PC-3 (cell line): ENCODE results near the gene B3GAT1. TPM values are rescaled to one million over a fixed set of nuclear protein-coding genes. Genes with fewer than 3 reads are reported as not detected.

Experiments
- ATAC-seq: fragments of 200-7000 bp; cut with Tn5 transposase; 2 replicates; pipeline ENCODE4 v1.9.1; 2020; ENCODE audit warnings: mild to moderate bottlenecking, moderate library complexity
- BruUV-seq: library from RNA; stranded (reverse); fragments of 400-500 nt; replicated peaks from 2 replicates; lab custom pipeline; 2021; lab: Mats Ljungman, UMichigan
- CTCF ChIA-PET: fragments of 300-600 bp; sonication (Branson Sonifier 250); formaldehyde crosslinking; loops from one replicate; lab custom pipeline; 2022; ENCODE audit warnings: antibody characterized with exemption; lab: Charles Lee
- POLR2A ChIA-PET: fragments of 300-600 bp; sonication (Branson Sonifier 250); formaldehyde crosslinking; loops from one replicate; lab custom pipeline; 2022; ENCODE audit warnings: antibody characterized with exemption; ENCODE audit not compliant: unreplicated experiment; lab: Charles Lee
- DNase-seq: peaks from one replicate; pipeline ENCODE4 v3.0.0-alpha.2; 2015
- H2AFZ ChIP-seq: fragments of 300-600 bp; sonication (generic); 2 replicates; pipeline ENCODE4 v1.6.0; 2016; ENCODE audit warnings: antibody characterized with exemption, low read length
- H3F3A ChIP-seq: fragments of 300-600 bp; sonication (generic); one replicate; pipeline ENCODE4 v1.6.0; 2017; ENCODE audit warnings: antibody characterized with exemption, low read length, control low read depth, mild to moderate bottlenecking; ENCODE audit not compliant: unreplicated experiment
- H3K27ac ChIP-seq: fragments of 300-600 bp; sonication (generic); 2 replicates; pipeline ENCODE4 v1.5.1; 2016; ENCODE audit warnings: mild to moderate bottlenecking, low read length
- H3K27me3 ChIP-seq: fragments of 300-600 bp; sonication (generic); 2 replicates; pipeline ENCODE4 v1.6.1; 2016; ENCODE audit warnings: low read length, mixed read lengths
- H3K36me3 ChIP-seq: fragments of 300-600 bp; sonication (generic); 2 replicates; pipeline ENCODE4 v1.6.1; 2016; ENCODE audit warnings: low read depth, mixed run types, low read length, mixed read lengths
- H3K4me1 ChIP-seq: fragments of 300-600 bp; sonication (generic); 2 replicates; pipeline ENCODE4 v1.5.1; 2016; ENCODE audit warnings: low read length; ENCODE audit not compliant: insufficient read depth
- H3K4me2 ChIP-seq: fragments of 300-600 bp; sonication (generic); 2 replicates; pipeline ENCODE4 v1.6.0; 2016; ENCODE audit warnings: low read length
- H3K4me3 ChIP-seq: fragments of 300-600 bp; sonication (generic); 2 replicates; pipeline ENCODE4 v1.5.1; 2016; ENCODE audit warnings: mild to moderate bottlenecking, low read length, mixed read lengths
- H3K79me2 ChIP-seq: fragments of 300-600 bp; sonication (generic); 2 replicates; pipeline ENCODE4 v1.6.1; 2017; ENCODE audit warnings: low read length, mixed read lengths
- H3K9ac ChIP-seq: fragments of 300-600 bp; sonication (generic); 2 replicates; pipeline ENCODE4 v1.6.0; 2016; ENCODE audit warnings: mild to moderate bottlenecking, low read length
- H3K9me2 ChIP-seq: fragments of 300-600 bp; sonication (generic); replicated peaks from 2 replicates; pipeline ENCODE4 v1.6.1; 2016; ENCODE audit warnings: mixed run types, low read length, mixed read lengths
- H3K9me3 ChIP-seq: fragments of 300-600 bp; sonication (generic); 2 replicates; pipeline ENCODE4 v1.6.1; 2016; ENCODE audit warnings: low read length, mixed read lengths
- H4K20me1 ChIP-seq: fragments of 300-600 bp; sonication (generic); 2 replicates; pipeline ENCODE4 v1.6.1; 2016; ENCODE audit warnings: low read length, mixed read lengths
- EZH2 ChIP-seq: fragments of 300-600 bp; sonication (generic); IDR thresholded peaks from one replicate; pipeline ENCODE4 v1.6.1; 2017; ENCODE audit warnings: antibody characterized with exemption, mild to moderate bottlenecking, low read length; ENCODE audit not compliant: unreplicated experiment
- EZH2phosphoT487 ChIP-seq: fragments of 300-600 bp; sonication (generic); IDR thresholded peaks from 2 replicates; pipeline ENCODE4 v1.6.1; 2018; ENCODE audit warnings: mild to moderate bottlenecking, antibody characterized with exemption, low read length, borderline replicate concordance
- intact Hi-C: fragments of 100-400 bp; cut with micrococcal nuclease; formaldehyde crosslinking; loops from 2 replicates; pipeline ENCODE4 v1.9.0; 2023
- total RNA-seq: library from RNA; depleted of rRNA; stranded (reverse); fragments of >200 nt; gene quantifications from 2 replicates; pipeline ENCODE4 v1.2.3, GENCODE V29; 2014
- TF ChIP-seq, protein P1 (sequence below): fragments of 300-600 bp; sonication (generic); conservative IDR thresholded peaks from 2 replicates; pipeline ENCODE4 v1.5.1; 2017; ENCODE audit warnings: antibody characterized with exemption, low read depth, mild to moderate bottlenecking, low read length

Gene B3GAT1
- total RNA-seq, 1 experiment from 2014 or later: not detected

DNA sequence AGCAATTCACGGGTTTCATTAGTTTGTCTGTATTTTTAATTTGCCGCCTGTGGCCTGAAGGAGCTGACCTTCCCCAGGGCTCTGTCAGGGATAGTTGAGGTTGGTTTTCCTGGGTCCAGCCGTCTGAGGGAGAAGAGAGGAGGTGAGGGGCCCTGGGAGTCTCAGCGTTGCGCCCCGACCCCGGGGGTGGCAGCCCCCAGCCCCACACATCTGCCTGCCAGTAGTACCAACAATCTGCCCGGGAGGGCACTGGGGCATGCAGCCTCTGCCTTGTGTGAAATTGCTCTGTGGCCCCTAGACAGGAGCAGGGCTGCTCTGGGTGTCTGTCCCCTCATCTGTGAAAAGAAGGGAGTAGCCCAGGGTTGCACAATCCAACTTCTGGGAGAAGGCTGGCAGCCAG is 6.6 kb downstream of the B3GAT1 start:
- H3K27ac ChIP-seq: no peak overlapping the region
- no peaks in the 10 kb centered on the region for H3K9me2 ChIP-seq
- H4K20me1 ChIP-seq: no peaks in the 10 kb centered on the region
- ATAC-seq (no peak), DNase-seq (no peak)
- 0 out of 2 replicates have a peak, but pooled peaks cover under 1% of the 10 kb centered on the region for H3K9me3 ChIP-seq
- CTCF ChIA-PET: no interaction called here
- POLR2A ChIA-PET: no interaction called here
- no peak overlapping the region for H3K4me2 ChIP-seq
- H3K9ac ChIP-seq: no peak overlapping the region
- no TSS peak for BruUV-seq
- H3K4me3 ChIP-seq: no peak overlapping the region
- H3K27me3 ChIP-seq: peaks cover 43% of the 10 kb centered on the region
- H3F3A ChIP-seq: no peaks in the 10 kb centered on the region
- H2AFZ ChIP-seq: no peak overlapping the region
- H3K36me3 ChIP-seq: no peaks in the 10 kb centered on the region
- TF ChIP-seq EZH2phosphoT487 (no peak), EZH2 (no peak)
- TF ChIP-seq, protein P1, sequence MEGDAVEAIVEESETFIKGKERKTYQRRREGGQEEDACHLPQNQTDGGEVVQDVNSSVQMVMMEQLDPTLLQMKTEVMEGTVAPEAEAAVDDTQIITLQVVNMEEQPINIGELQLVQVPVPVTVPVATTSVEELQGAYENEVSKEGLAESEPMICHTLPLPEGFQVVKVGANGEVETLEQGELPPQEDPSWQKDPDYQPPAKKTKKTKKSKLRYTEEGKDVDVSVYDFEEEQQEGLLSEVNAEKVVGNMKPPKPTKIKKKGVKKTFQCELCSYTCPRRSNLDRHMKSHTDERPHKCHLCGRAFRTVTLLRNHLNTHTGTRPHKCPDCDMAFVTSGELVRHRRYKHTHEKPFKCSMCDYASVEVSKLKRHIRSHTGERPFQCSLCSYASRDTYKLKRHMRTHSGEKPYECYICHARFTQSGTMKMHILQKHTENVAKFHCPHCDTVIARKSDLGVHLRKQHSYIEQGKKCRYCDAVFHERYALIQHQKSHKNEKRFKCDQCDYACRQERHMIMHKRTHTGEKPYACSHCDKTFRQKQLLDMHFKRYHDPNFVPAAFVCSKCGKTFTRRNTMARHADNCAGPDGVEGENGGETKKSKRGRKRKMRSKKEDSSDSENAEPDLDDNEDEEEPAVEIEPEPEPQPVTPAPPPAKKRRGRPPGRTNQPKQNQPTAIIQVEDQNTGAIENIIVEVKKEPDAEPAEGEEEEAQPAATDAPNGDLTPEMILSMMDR: no peak
- H3K79me2 ChIP-seq: no peaks in the 10 kb centered on the region
- H3K4me1 ChIP-seq: no peaks in the 10 kb centered on the region
- intact Hi-C loops: no loop called here

GRCh38 chr11:134404575-134405341 is 7.3 kb downstream of the B3GAT1 start:
- no peak overlapping the region for H3K4me2 ChIP-seq
- no peaks in the 10 kb centered on the region for H3K4me1 ChIP-seq
- no peaks in the 10 kb centered on the region for H3F3A ChIP-seq
- peaks cover 41% of the 10 kb centered on the region for H3K27me3 ChIP-seq
- no peak overlapping the region for H2AFZ ChIP-seq
- no peak overlapping the region for H3K9ac ChIP-seq
- no peak overlapping the region for H3K4me3 ChIP-seq
- H3K79me2 ChIP-seq: no peaks in the 10 kb centered on the region
- ChIA-PET CTCF (no interaction called here), POLR2A (no interaction called here)
- ATAC-seq (no peak), DNase-seq (no peak)
- intact Hi-C loops: no loop called here
- no peak overlapping the region for H3K27ac ChIP-seq
- no peaks in the 10 kb centered on the region for H4K20me1 ChIP-seq
- BruUV-seq: no TSS peak
- TF ChIP-seq EZH2 (no peak), EZH2phosphoT487 (no peak)
- TF ChIP-seq, protein P1: no peak
- H3K36me3 ChIP-seq: no peaks in the 10 kb centered on the region
- 0 out of 2 replicates have a peak, but pooled peaks cover 4% of the 10 kb centered on the region for H3K9me3 ChIP-seq
- no peaks in the 10 kb centered on the region for H3K9me2 ChIP-seq

- POLR2A ChIA-PET: no interaction called here
- no peak for TF ChIP-seq EZH2
- TF ChIP-seq, protein P1: no peak
- no peak for TF ChIP-seq EZH2phosphoT487
- DNase-seq: no peak
- Histone ChIP-seq H3K36me3 (no peaks in the 10 kb centered on the region), H3K9me2 (no peaks in the 10 kb centered on the region), H4K20me1 (no peaks in the 10 kb centered on the region), H3K4me2 (no peak overlapping the region), H3K27ac (no peak overlapping the region), H3K9me3 (0 out of 2 replicates have a peak, but pooled peaks cover 4% of the 10 kb centered on the region), H3K9ac (no peak overlapping the region), H2AFZ (no peak overlapping the region), H3K27me3 (peaks cover 33% of the 10 kb centered on the region), H3K4me3 (no peak overlapping the region), H3K79me2 (no peaks in the 10 kb centered on the region), H3K4me1 (no peaks in the 10 kb centered on the region), H3F3A (no peaks in the 10 kb centered on the region)
- no peak for ATAC-seq
- intact Hi-C loops: no loop called here
- no TSS peak for BruUV-seq
- CTCF ChIA-PET: no interaction called here
Observed at GRCh38 chr11:134402910-134403309, 9.1 kb downstream of the B3GAT1 start.
